Kidney (tissue), 14 donors: ENCODE measurements around the gene DHTKD1. TPM values are rescaled to one million over a fixed set of nuclear protein-coding genes. Genes with fewer than 3 reads are reported as not detected.

Source experiments
- DNase-seq, 5 donors: peaks; one replicate each; pipeline ENCODE4 v3.0.0-alpha.2; 2013 to 2020
- FAIRE-seq: peaks from 2 replicates; lab custom pipeline; 2012; peaks lifted over from hg19 to GRCh38; lab: Jason Lieb, UNC
- H3K27ac ChIP-seq, 2 donors: one replicate each; pipeline ENCODE4 v1.7.0; 2013; ENCODE audit warnings: low read depth in 2 of 2, low read length in 2 of 2, inconsistent platforms in 1 of 2
- H3K27me3 ChIP-seq: one replicate; pipeline ENCODE4 v1.7.1; 2013; ENCODE audit warnings: low read length, inconsistent platforms; ENCODE audit not compliant: control insufficient read depth, insufficient read depth
- H3K36me3 ChIP-seq, 3 donors: one replicate each; pipeline versions ENCODE4 v1.7.0 to v1.7.1; 2013; ENCODE audit warnings: low read length in 3 of 3, control low read depth in 1 of 3, inconsistent platforms in 1 of 3; ENCODE audit not compliant: insufficient read depth in 3 of 3, control insufficient read depth in 2 of 3
- H3K4me1 ChIP-seq, 3 donors: one replicate each; pipeline versions ENCODE4 v1.7.0 to v1.7.1; 2013; ENCODE audit warnings: low read length in 3 of 3, inconsistent platforms in 1 of 3, low read depth in 1 of 3; ENCODE audit not compliant: control insufficient read depth in 2 of 3, insufficient read depth in 2 of 3
- H3K4me3 ChIP-seq, 3 donors: one replicate each; pipeline versions ENCODE4 v1.7.0 to v1.8.1; 2013; ENCODE audit warnings: low read length in 3 of 3, control low read depth in 1 of 3, inconsistent platforms in 1 of 3
- H3K9ac ChIP-seq, 3 donors: one replicate each; pipeline versions ENCODE4 v1.7.0 to v1.7.1; 2013; ENCODE audit warnings: low read length in 3 of 3, control low read depth in 1 of 3, inconsistent platforms in 1 of 3
- H3K9me3 ChIP-seq, 3 donors: one replicate each; pipeline versions ENCODE4 v1.7.0 to v1.7.1; 2013; ENCODE audit warnings: low read length in 3 of 3, control low read depth in 1 of 3, inconsistent platforms in 1 of 3; ENCODE audit not compliant: control insufficient read depth in 2 of 3, insufficient read depth in 1 of 3
- intact Hi-C: fragments of 100-400 bp; cut with DNase I; formaldehyde crosslinking; loops from one replicate; pipeline ENCODE4 v1.11.1; 2022
- polyA plus RNA-seq: library from polyadenylated mRNA; stranded (reverse); fragments of 350-450 nt; fragmentation: Illumina TruSeq; extraction: RNeasy Lipid Tissue Mini Kit (QIAGEN cat#74804); gene quantifications from one replicate; pipeline ENCODE4 v1.2.3, GENCODE V29; 2014; ENCODE audit warnings: low read depth, low replicate concordance; ENCODE audit not compliant: insufficient read depth
- total RNA-seq: library from RNA; stranded (reverse); fragmentation: NEBNext Ultra II Directional; extraction: Animal tissue kit (Norgen Biotek cat#: 25700); gene quantifications from one replicate; pipeline ENCODE4 v1.2.1, GENCODE V29; 2021
- TF ChIP-seq, protein P1 (sequence below): IDR thresholded peaks from 3 replicates; pipeline ENCODE4 v1.5.1; 2012; ENCODE audit warnings: mild to moderate bottlenecking, moderate library complexity, borderline replicate concordance; ENCODE audit not compliant: insufficient read depth; ENCODE audit errors: extremely low read depth
- donor health status: control.
- donor health status: control.
- donor health status: control.
- donor health status: control.
- donor health status: control.
- donor health status: DM: yes; HTN: yes; CAD: no.
- donor health status: Normal renal cell carcinoma (clear cell type).

Gene DHTKD1
- total and polyA plus RNA-seq, 2 donors from 2014 or later: 21.5 to 28.0 TPM

GRCh38 chr10:12050528-12050927, 18.2 kb upstream of the DHTKD1 start:
- Histone ChIP-seq H3K27me3 (no peaks in the 10 kb centered on the region), H3K9me3 (no peaks in the 10 kb centered on the region), H3K9ac (no peak overlapping the region), H3K4me1 (no peaks in the 10 kb centered on the region), H3K27ac (no peak overlapping the region), H3K36me3 (no peaks in the 10 kb centered on the region), H3K4me3 (no peak overlapping the region)
- DNase-seq: no peak
- intact Hi-C loops: no loop called here
- no peak for FAIRE-seq
- TF ChIP-seq, protein P1, sequence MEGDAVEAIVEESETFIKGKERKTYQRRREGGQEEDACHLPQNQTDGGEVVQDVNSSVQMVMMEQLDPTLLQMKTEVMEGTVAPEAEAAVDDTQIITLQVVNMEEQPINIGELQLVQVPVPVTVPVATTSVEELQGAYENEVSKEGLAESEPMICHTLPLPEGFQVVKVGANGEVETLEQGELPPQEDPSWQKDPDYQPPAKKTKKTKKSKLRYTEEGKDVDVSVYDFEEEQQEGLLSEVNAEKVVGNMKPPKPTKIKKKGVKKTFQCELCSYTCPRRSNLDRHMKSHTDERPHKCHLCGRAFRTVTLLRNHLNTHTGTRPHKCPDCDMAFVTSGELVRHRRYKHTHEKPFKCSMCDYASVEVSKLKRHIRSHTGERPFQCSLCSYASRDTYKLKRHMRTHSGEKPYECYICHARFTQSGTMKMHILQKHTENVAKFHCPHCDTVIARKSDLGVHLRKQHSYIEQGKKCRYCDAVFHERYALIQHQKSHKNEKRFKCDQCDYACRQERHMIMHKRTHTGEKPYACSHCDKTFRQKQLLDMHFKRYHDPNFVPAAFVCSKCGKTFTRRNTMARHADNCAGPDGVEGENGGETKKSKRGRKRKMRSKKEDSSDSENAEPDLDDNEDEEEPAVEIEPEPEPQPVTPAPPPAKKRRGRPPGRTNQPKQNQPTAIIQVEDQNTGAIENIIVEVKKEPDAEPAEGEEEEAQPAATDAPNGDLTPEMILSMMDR: no peak

- TF ChIP-seq, protein P1: no peak
- Histone ChIP-seq H3K9me3 (no peaks in the 10 kb centered on the region), H3K4me3 (no peak overlapping the region), H3K9ac (no peak overlapping the region), H3K4me1 (no peaks in the 10 kb centered on the region), H3K27ac (no peak overlapping the region), H3K27me3 (no peaks in the 10 kb centered on the region), H3K36me3 (no peaks in the 10 kb centered on the region)
- intact Hi-C loops: no loop called here
- DNase-seq (no peak), FAIRE-seq (no peak)
Measured at GRCh38 chr10:12051241-12051640, 17.5 kb upstream of the DHTKD1 start.

DNA sequence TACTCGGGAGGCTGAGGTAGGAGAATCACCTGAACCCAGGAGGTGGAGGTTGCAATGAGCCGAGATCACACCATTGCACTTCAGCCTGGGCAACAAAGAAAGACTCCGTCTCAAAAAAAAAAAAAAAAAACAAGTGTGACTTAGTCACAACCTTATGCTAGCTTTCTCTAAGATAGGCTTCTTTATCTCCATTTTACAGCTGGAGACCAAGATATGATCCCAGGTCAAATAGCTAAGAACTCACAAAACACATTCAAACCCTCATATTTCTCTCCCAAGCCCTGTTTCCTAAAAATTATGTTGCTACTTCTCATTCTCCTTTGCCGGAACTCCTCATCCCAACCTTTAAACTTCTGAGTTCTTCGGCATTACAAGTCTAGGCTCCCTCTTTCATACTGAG, 13.0 kb upstream of the DHTKD1 start:
- Histone ChIP-seq H3K36me3 (no peaks in the 10 kb centered on the region), H3K4me1 (no peaks in the 10 kb centered on the region), H3K9me3 (no peaks in the 10 kb centered on the region), H3K27me3 (no peaks in the 10 kb centered on the region), H3K9ac (no peak overlapping the region), H3K27ac (no peak overlapping the region), H3K4me3 (no peak overlapping the region)
- FAIRE-seq (no peak), DNase-seq (no peak)
- TF ChIP-seq, protein P1: no peak
- intact Hi-C loops: no loop called here

- intact Hi-C loops: no loop called here
- TF ChIP-seq, protein P1: no peak
- Histone ChIP-seq H3K4me3 (no peak overlapping the region), H3K27me3 (no peaks in the 10 kb centered on the region), H3K27ac (no peak overlapping the region), H3K4me1 (no peaks in the 10 kb centered on the region), H3K36me3 (no peaks in the 10 kb centered on the region), H3K9ac (no peak overlapping the region), H3K9me3 (no peaks in the 10 kb centered on the region)
- no peak for DNase-seq
- FAIRE-seq: no peak
Measured at GRCh38 chr10:12056748-12057147, 12.0 kb upstream of the DHTKD1 start.
